Astrocyte of the spinal cord (primary cell): Measurements from ENCODE around the gene DTWD2.
"Not testable (repeated sequence)": the region's sequence is repeated elsewhere in the genome, so short reads cannot be mapped to it uniquely, and the experiment has no call there.

Experiments
- DNase-seq: peaks from one replicate; pipeline ENCODE4 v3.0.0; 2011; ENCODE audit warnings: low read depth, low spot score
- H3K4me3 ChIP-seq: 2 replicates; pipeline ENCODE4 v1.5.1; 2011; ENCODE audit warnings: low read depth, mild to moderate bottlenecking, low read length, moderate library complexity
- CTCF ChIP-seq: IDR thresholded peaks from 2 replicates; pipeline ENCODE4 v1.5.1; 2012; ENCODE audit warnings: low read depth, mild to moderate bottlenecking, low read length, inconsistent platforms
- in situ Hi-C: cut with HindIII; loops from 2 replicates; pipeline ENCODE4 v1.10.0; 2017; ENCODE audit warnings: low sequenced_read_pairs

Gene DTWD2

GRCh38 chr5:118883362-118883761 is 105.0 kb downstream of the DTWD2 start:
- DNase-seq, result no peak
- TF ChIP-seq CTCF, result no peak
- in situ Hi-C loops, result no loop called here
- H3K4me3 ChIP-seq, result no peak overlapping the region

GRCh38 chr5:118882666-118883065 is 105.7 kb downstream of the DTWD2 start:
- in situ Hi-C loops, result no loop called here
- no peak for DNase-seq
- no peak overlapping the region for H3K4me3 ChIP-seq
- no peak for TF ChIP-seq CTCF

- DNase-seq, in situ Hi-C loops: not testable (repeated sequence)
Observed at GRCh38 chr5:118876852-118877251, 111.5 kb downstream of the DTWD2 start.

GRCh38 chr5:118875131-118875530 is 113.2 kb downstream of the DTWD2 start:
- DNase-seq, result no peak
- no peak for TF ChIP-seq CTCF
- no peak overlapping the region for H3K4me3 ChIP-seq

More at GRCh38 chr5:118876852-118877251, 111.5 kb downstream of the DTWD2 start:
- H3K4me3 ChIP-seq, result not testable (repeated sequence)

GRCh38 chr5:118873417-118873816 is 114.9 kb downstream of the DTWD2 start:
- no peak for DNase-seq
- no peak overlapping the region for H3K4me3 ChIP-seq
- TF ChIP-seq CTCF, result no peak
- in situ Hi-C loops, result no loop called here

More at GRCh38 chr5:118875131-118875530, 113.2 kb downstream of the DTWD2 start:
- in situ Hi-C loops, result no loop called here

- TF ChIP-seq CTCF, result no peak
- DNase-seq, result peak; percentile 6
- in situ Hi-C loops, result no loop called here
- no peak overlapping the region for H3K4me3 ChIP-seq
Observed at GRCh38 chr5:118863345-118863744, 125.0 kb downstream of the DTWD2 start.

- no peak overlapping the region for H3K4me3 ChIP-seq
- no peak for DNase-seq
- in situ Hi-C loops, result no loop called here
- no peak for TF ChIP-seq CTCF
Observed at GRCh38 chr5:118862596-118862995, 125.8 kb downstream of the DTWD2 start.
